Gastrocnemius medialis (tissue), 4 donors: ENCODE measurements around the gene BAZ2B. TPM values are rescaled to one million over a fixed set of nuclear protein-coding genes. Genes with fewer than 3 reads are reported as not detected.
"Not testable (repeated sequence)": the region's sequence is repeated elsewhere in the genome, so short reads cannot be mapped to it uniquely, and the experiment has no call there.

Source experiments
- ATAC-seq, 2 donors: fragments of 150-250 bp; one replicate each; pipeline ENCODE4 v1.9.1; 2016
- DNase-seq, 2 donors: peaks; one replicate each; pipeline ENCODE4 v3.0.0-alpha.2; 2019
- H3K27ac ChIP-seq, 4 donors: fragments of 200-600 bp; sonication (generic); 1 replicate in 1 of 4; 2 replicates in 3 of 4; pipeline ENCODE4 v1.5.1; 2016 to 2018; ENCODE audit warnings: mild to moderate bottlenecking in 2 of 4, moderate library complexity in 1 of 4
- H3K27me3 ChIP-seq, 3 donors: fragments of 200-600 bp; sonication (generic) in 2 of 3; 1 replicate in 1 of 3; 2 replicates in 2 of 3; pipeline versions ENCODE4 v1.5.1 to v1.6.0; 2016 to 2019; ENCODE audit warnings: mild to moderate bottlenecking in 1 of 3, moderate library complexity in 1 of 3
- H3K36me3 ChIP-seq, 2 donors: fragments of 200-600 bp; sonication (generic) in 1 of 2; one replicate each; pipeline ENCODE4 v1.5.1; 2017 to 2018
- H3K4me1 ChIP-seq, 2 donors: fragments of 200-600 bp; sonication (generic) in 1 of 2; one replicate each; pipeline ENCODE4 v1.5.1; 2016 to 2017; ENCODE audit warnings: mild to moderate bottlenecking in 2 of 2
- H3K4me3 ChIP-seq, 4 donors: fragments of 200-600 bp; sonication (generic) in 3 of 4; 1 replicate in 1 of 4; 2 replicates in 3 of 4; pipeline ENCODE4 v1.5.1; 2016 to 2019; ENCODE audit warnings: mild to moderate bottlenecking in 2 of 4
- H3K9me3 ChIP-seq, 3 donors: fragments of 200-600 bp; sonication (generic) in 2 of 3; 1 replicate in 1 of 3; 2 replicates in 2 of 3; pipeline ENCODE4 v1.5.1; 2016 to 2019
- CTCF ChIP-seq, 5 experiments: fragments of 450-650 bp in 3 of 5; fragments of 200-600 bp in 2 of 5; sonication (generic) in 2 of 5; IDR thresholded peaks in 4 of 5; conservative IDR thresholded peaks in 1 of 5; 1 replicate in 4 of 5; 2 replicates in 1 of 5; pipeline ENCODE4 v1.5.1; 2016 to 2019; ENCODE audit warnings: antibody characterized with exemption in 5 of 5, mild to moderate bottlenecking in 3 of 5, moderate library complexity in 3 of 5
- POLR2A ChIP-seq, 2 donors: fragments of 450-650 bp; IDR thresholded peaks; one replicate each; pipeline ENCODE4 v1.6.1; 2017; ENCODE audit warnings: antibody characterized with exemption in 2 of 2, mild to moderate bottlenecking in 2 of 2, moderate library complexity in 2 of 2
- in situ Hi-C, 4 donors: fragments of 200-750 bp; cut with MboI; loops; one replicate each; pipeline versions ENCODE4 v1.15.0 to v1.8.0; 2017; ENCODE audit warnings: low sequenced_read_pairs in 4 of 4
- intact Hi-C: fragments of 100-400 bp; cut with DNase I; formaldehyde crosslinking; loops from one replicate; pipeline ENCODE4 v1.15.1; 2023; ENCODE audit warnings: low total_unique reads
- total RNA-seq, 4 donors: library from RNA; depleted of rRNA; stranded (reverse); fragments of >200 nt; gene quantifications; one replicate each; pipeline versions ENCODE4 v1.1.0 to v1.2.3, GENCODE V29; 2016

BAZ2B gene
- total RNA-seq, 4 donors from 2014 or later, result 27.6 to 57.2 (median 52.3) TPM

DNA sequence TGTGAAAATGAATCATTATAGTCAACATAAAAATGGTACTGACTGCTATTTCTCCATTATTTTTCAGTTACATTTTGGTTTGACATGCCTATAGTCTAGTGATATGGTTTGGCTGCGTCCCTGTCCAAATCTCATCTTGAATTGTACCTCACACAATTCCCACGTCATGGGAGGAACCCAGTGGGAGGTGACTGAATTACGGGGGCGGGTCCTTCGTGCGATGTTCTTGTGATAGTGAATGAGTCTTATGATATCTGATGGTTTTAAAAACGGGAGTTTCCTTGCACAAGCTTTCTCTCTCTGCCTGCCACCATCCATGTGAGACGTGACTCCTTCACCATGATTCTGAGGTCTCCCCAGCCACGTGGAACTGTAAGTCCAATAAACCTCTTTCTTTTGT, 70.3 kb downstream of the BAZ2B start:
- no peak overlapping the region for H3K27ac ChIP-seq
- intact Hi-C loops, result no loop called here
- no peaks in the 10 kb centered on the region for H3K27me3 ChIP-seq
- ATAC-seq (no peak), DNase-seq (no peak)
- peaks cover 5 to 19% of the 10 kb centered on the region in 2 donors for H3K36me3 ChIP-seq
- H3K4me3 ChIP-seq, result no peak overlapping the region
- TF ChIP-seq POLR2A (IDR thresholded peaks at IDR 0.05) (no peak), CTCF (IDR thresholded peaks at IDR 0.05 in 4 of 5, conservative IDR thresholded peaks at IDR 0.05 in 1 of 5) (no peak)
- H3K9me3 ChIP-seq, result peaks cover 0 to 10% (median 0%) of the 10 kb centered on the region in 3 donors
- peaks cover 0 to 4% of the 10 kb centered on the region in 2 donors for H3K4me1 ChIP-seq
- in situ Hi-C loops, result no loop called here

DNA sequence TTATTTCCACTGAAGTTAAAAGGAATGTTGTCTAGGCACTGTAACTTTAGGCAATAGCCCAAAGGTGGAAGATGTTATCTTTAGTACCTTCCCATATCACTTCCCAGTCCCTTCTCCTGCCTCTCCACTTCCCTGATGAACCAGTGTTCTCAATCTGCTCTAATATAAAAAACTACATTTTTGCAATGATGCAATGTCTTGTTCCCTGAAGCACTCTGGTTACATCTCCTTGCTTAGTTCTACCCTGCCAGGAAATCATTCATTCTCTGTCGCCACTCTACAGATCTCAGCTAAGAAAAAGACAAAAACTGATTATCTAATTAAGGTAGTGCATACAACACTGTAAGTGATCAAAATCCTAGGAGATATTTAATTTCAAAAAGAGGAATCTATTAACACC, 71.3 kb downstream of the BAZ2B start:
- intact Hi-C loops, result no loop called here

DNA sequence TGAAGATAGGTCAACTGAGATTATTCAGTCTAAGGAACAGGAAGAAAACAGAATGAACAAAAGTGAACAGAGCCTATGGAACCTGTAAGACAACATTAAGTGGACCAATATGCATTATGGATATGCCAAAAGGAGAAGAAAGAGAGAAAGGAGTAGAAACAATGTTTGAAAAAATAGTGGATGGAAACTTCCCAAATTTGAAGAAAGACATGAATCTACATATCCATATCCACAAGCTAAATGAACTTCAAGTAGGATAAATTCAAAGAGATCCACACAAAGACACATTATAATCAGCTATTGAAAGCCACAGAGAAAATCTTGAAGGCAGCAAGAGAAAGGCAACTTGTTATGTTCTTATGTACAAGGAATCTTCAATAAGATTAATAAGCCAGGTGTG, 74.2 kb downstream of the BAZ2B start:
- H3K4me1 ChIP-seq, result no peaks in the 10 kb centered on the region
- TF ChIP-seq POLR2A (IDR thresholded peaks at IDR 0.05) (no peak), CTCF (IDR thresholded peaks at IDR 0.05 in 4 of 5, conservative IDR thresholded peaks at IDR 0.05 in 1 of 5) (no peak)
- DNase-seq, result no peak
- in situ Hi-C loops (no loop called here), intact Hi-C loops (no loop called here)
- no peak overlapping the region for H3K27ac ChIP-seq
- no peak for ATAC-seq
- H3K36me3 ChIP-seq, result peaks cover 5 to 19% of the 10 kb centered on the region in 2 donors
- no peak overlapping the region for H3K4me3 ChIP-seq
- H3K9me3 ChIP-seq, result peaks cover 0 to 10% (median 0%) of the 10 kb centered on the region in 3 donors
- no peaks in the 10 kb centered on the region for H3K27me3 ChIP-seq

More for the DNA sequence above, 71.3 kb downstream of the BAZ2B start:
- no peak overlapping the region for H3K27ac ChIP-seq
- no peak for ATAC-seq
- in situ Hi-C loops, result no loop called here
- H3K36me3 ChIP-seq, result peaks cover 5 to 19% of the 10 kb centered on the region in 2 donors
- peaks cover 0 to 10% (median 0%) of the 10 kb centered on the region in 3 donors for H3K9me3 ChIP-seq
- DNase-seq, result no peak
- H3K4me3 ChIP-seq, result no peak overlapping the region
- H3K27me3 ChIP-seq, result no peaks in the 10 kb centered on the region
- TF ChIP-seq CTCF (IDR thresholded peaks at IDR 0.05 in 4 of 5, conservative IDR thresholded peaks at IDR 0.05 in 1 of 5), result no peak
- no peak for TF ChIP-seq POLR2A (IDR thresholded peaks at IDR 0.05)
- peaks cover 0 to 4% of the 10 kb centered on the region in 2 donors for H3K4me1 ChIP-seq

DNA sequence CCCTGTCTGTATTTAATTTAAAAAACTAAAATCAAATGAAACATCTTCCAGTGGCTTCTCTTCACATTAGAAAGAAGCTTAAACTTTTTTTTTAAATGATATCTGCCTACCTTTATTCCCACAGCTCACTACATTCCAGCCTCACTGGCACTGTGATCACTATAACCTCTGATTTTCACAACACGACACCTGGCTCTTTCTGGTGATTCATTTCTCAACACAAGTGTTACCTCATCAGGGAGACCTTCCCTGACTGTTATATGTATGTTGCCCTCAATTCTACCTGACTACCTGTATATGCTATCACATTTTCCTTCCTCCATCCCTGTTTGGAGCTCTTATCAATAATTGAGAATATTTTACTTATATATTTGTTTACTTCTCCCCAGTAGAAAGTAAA, 76.6 kb downstream of the BAZ2B start:
- no peak for TF ChIP-seq POLR2A (IDR thresholded peaks at IDR 0.05)
- TF ChIP-seq CTCF (IDR thresholded peaks at IDR 0.05 in 4 of 5, conservative IDR thresholded peaks at IDR 0.05 in 1 of 5), result no peak
- ATAC-seq (no peak), DNase-seq (no peak)
- in situ Hi-C loops (no loop called here), intact Hi-C loops (no loop called here)
- no peaks in the 10 kb centered on the region for H3K4me1 ChIP-seq
- H3K36me3 ChIP-seq, result peaks cover 5 to 19% of the 10 kb centered on the region in 2 donors
- no peak overlapping the region for H3K27ac ChIP-seq
- no peaks in the 10 kb centered on the region for H3K27me3 ChIP-seq
- no peak overlapping the region for H3K4me3 ChIP-seq
- peaks cover 0 to 10% (median 0%) of the 10 kb centered on the region in 3 donors for H3K9me3 ChIP-seq

- Histone ChIP-seq H3K27me3 (no peaks in the 10 kb centered on the region), H3K4me1 (no peaks in the 10 kb centered on the region), H3K4me3 (no peak overlapping the region), H3K9me3 (peaks cover 0 to 10% (median 0%) of the 10 kb centered on the region in 3 donors), H3K36me3 (peaks cover 5 to 19% of the 10 kb centered on the region in 2 donors), H3K27ac (no peak overlapping the region)
- ATAC-seq (no peak), DNase-seq (no peak)
- TF ChIP-seq POLR2A (IDR thresholded peaks at IDR 0.05) (no peak), CTCF (IDR thresholded peaks at IDR 0.05 in 4 of 5, conservative IDR thresholded peaks at IDR 0.05 in 1 of 5) (no peak)
- intact Hi-C loops, result no loop called here
- in situ Hi-C loops, result no loop called here
These were observed 77.5 kb downstream of the BAZ2B start for GRCh38 chr2:159538801-159539200.

DNA sequence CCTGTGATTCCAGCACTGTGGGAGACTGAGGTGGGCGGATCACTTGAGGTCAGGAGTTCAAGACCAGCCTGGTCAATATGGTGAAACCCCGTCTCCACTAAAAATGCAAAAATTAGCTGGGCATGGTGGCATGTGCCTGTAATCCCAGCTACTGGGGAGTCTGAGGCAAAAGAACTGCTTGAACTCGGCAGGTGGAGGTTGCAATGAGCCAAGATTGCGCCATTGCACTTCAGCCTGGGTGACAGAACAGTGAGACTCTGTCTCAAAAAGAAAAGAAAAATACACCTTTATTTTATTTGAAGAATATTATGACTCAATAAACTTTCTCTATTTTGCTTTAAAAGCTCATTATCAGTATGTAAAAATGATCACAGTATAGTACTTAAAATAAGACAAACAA, 81.1 kb downstream of the BAZ2B start:
- ATAC-seq, H3K9me3 ChIP-seq, DNase-seq, in situ Hi-C loops, H3K27me3 ChIP-seq, H3K27ac ChIP-seq, H3K4me1 ChIP-seq, H3K4me3 ChIP-seq, intact Hi-C loops, H3K36me3 ChIP-seq: not testable (repeated sequence)
